Measurements from ENCODE around the gene ID4.
A peak's percentile ranks its signal among the peaks of the same experiment; 100 is the strongest.

Gene ID4

GRCh38 chr6:19866985-19867627, 29.9 kb downstream of the ID4 start:
- Histone ChIP-seq H3K4me3 (ENCODE audit: low read length) (no peak overlapping the region), H3K79me2 (ENCODE audit: control insufficient read depth, low read length) (no peaks in the 10 kb centered on the region), H3K4me2 (ENCODE audit: low read length) (no peak overlapping the region), H3K36me3 (ENCODE audit: control insufficient read depth, low read length) (no peaks in the 10 kb centered on the region), H3K4me1 (ENCODE audit: control insufficient read depth, low read length) (no peaks in the 10 kb centered on the region), H3K27ac (ENCODE audit: low read depth, low read length) (no peak overlapping the region), H3K27me3 (ENCODE audit: control insufficient read depth, low read length) (no peaks in the 10 kb centered on the region), H3K9me2 (replicated peaks; ENCODE audit: control insufficient read depth, low read length) (no peaks in the 10 kb centered on the region), H3F3A (ENCODE audit: control insufficient read depth, insufficient read depth) (no peaks in the 10 kb centered on the region), H4K20me1 (ENCODE audit: control insufficient read depth, insufficient read depth, low read depth, low read length) (no peaks in the 10 kb centered on the region), H3K9me3 (ENCODE audit: control insufficient read depth, insufficient read depth, low read length) (no peaks in the 10 kb centered on the region)
- TF ChIP-seq EZH2phosphoT487 (IDR thresholded peaks at IDR 0.05; ENCODE audit: borderline replicate concordance, low read length): no peak
- TF ChIP-seq CTCF (IDR thresholded peaks at IDR 0.05; ENCODE audit: low read depth, low read length, poor library complexity, severe bottlenecking): no peak

- Histone ChIP-seq H3K4me2 (ENCODE audit: low read length) (no peak overlapping the region), H3K79me2 (ENCODE audit: control insufficient read depth, low read length) (no peaks in the 10 kb centered on the region)
Observed at GRCh38 chr6:19869464-19869863, 32.3 kb downstream of the ID4 start.

GRCh38 chr6:19870322-19870721, 33.2 kb downstream of the ID4 start:
- Histone ChIP-seq H3F3A (ENCODE audit: control insufficient read depth, insufficient read depth) (no peaks in the 10 kb centered on the region), H3K4me3 (ENCODE audit: low read length) (no peak overlapping the region), H4K20me1 (ENCODE audit: control insufficient read depth, insufficient read depth, low read depth, low read length) (no peaks in the 10 kb centered on the region), H3K79me2 (ENCODE audit: control insufficient read depth, low read length) (no peaks in the 10 kb centered on the region), H3K4me2 (ENCODE audit: low read length) (no peak overlapping the region), H3K9me2 (replicated peaks; ENCODE audit: control insufficient read depth, low read length) (no peaks in the 10 kb centered on the region), H3K27ac (ENCODE audit: low read depth, low read length) (no peak overlapping the region), H3K36me3 (ENCODE audit: control insufficient read depth, low read length) (no peaks in the 10 kb centered on the region), H3K9me3 (ENCODE audit: control insufficient read depth, insufficient read depth, low read length) (no peaks in the 10 kb centered on the region), H3K4me1 (ENCODE audit: control insufficient read depth, low read length) (no peaks in the 10 kb centered on the region), H3K27me3 (ENCODE audit: control insufficient read depth, low read length) (no peaks in the 10 kb centered on the region)
- TF ChIP-seq EZH2phosphoT487 (IDR thresholded peaks at IDR 0.05; ENCODE audit: borderline replicate concordance, low read length): no peak
- no peak for TF ChIP-seq CTCF (IDR thresholded peaks at IDR 0.05; ENCODE audit: low read depth, low read length, poor library complexity, severe bottlenecking)

More at GRCh38 chr6:19869464-19869863, 32.3 kb downstream of the ID4 start:
- H3K27ac ChIP-seq (ENCODE audit: low read depth, low read length): no peak overlapping the region
- H3K9me2 ChIP-seq (replicated peaks; ENCODE audit: control insufficient read depth, low read length): no peaks in the 10 kb centered on the region
- no peaks in the 10 kb centered on the region for H3K36me3 ChIP-seq (ENCODE audit: control insufficient read depth, low read length)
- H3K4me1 ChIP-seq (ENCODE audit: control insufficient read depth, low read length): no peaks in the 10 kb centered on the region
- no peak overlapping the region for H3K4me3 ChIP-seq (ENCODE audit: low read length)
- no peaks in the 10 kb centered on the region for H3F3A ChIP-seq (ENCODE audit: control insufficient read depth, insufficient read depth)
- H4K20me1 ChIP-seq (ENCODE audit: control insufficient read depth, insufficient read depth, low read depth, low read length): no peaks in the 10 kb centered on the region
- peak; percentile 40 for TF ChIP-seq CTCF (IDR thresholded peaks at IDR 0.05; ENCODE audit: low read depth, low read length, poor library complexity, severe bottlenecking)
- no peak for TF ChIP-seq EZH2phosphoT487 (IDR thresholded peaks at IDR 0.05; ENCODE audit: borderline replicate concordance, low read length)
- H3K27me3 ChIP-seq (ENCODE audit: control insufficient read depth, low read length): no peaks in the 10 kb centered on the region
- no peaks in the 10 kb centered on the region for H3K9me3 ChIP-seq (ENCODE audit: control insufficient read depth, insufficient read depth, low read length)
